K562 (cell line): ENCODE data around the gene STAT4. TPM values are rescaled to one million over a fixed set of nuclear protein-coding genes. Genes with fewer than 3 reads are reported as not detected.
A peak's percentile ranks its signal among the peaks of the same experiment; 100 is the strongest.

ENCODE experiments used
- ATAC-seq: fragments of 200-7000 bp; cut with Tn5 transposase; 3 replicates; pipeline ENCODE4 v1.9.1; 2020; ENCODE audit warnings: moderate library complexity
- BruUV-seq: library from RNA; stranded (reverse); fragments of 400-500 nt; replicated peaks from 2 replicates; lab custom pipeline; 2021; lab: Mats Ljungman, UMichigan
- CTCF ChIA-PET: fragments of 300-600 bp; formaldehyde crosslinking; extraction: SDS; loops from one replicate; lab custom pipeline; 2021; ENCODE audit warnings: low intra/inter-chr PET ratio; lab: Yijun Ruan, JAX
- POLR2A ChIA-PET: fragments of 300-600, 350-650 bp; sonication (Branson Sonifier 250); formaldehyde crosslinking; extraction: SDS; loops from one replicate; lab custom pipeline; 2021; ENCODE audit warnings: antibody characterized with exemption, inconsistent platforms; lab: Yijun Ruan, JAX
- DNase-seq, 4 experiments: peaks; one replicate each; pipeline versions ENCODE4 v3.0.0 to v3.0.0-alpha.2; 2011 to 2018; ENCODE audit warnings: low spot score in 3 of 4, mixed read lengths in 3 of 4; ENCODE audit errors: extremely low read depth in 1 of 4
- FAIRE-seq: peaks from 2 replicates; lab custom pipeline; 2011; peaks lifted over from hg19 to GRCh38; lab: Jason Lieb, UNC
- H2AFZ ChIP-seq: 2 replicates; pipeline ENCODE4 v1.6.0; 2011; ENCODE audit warnings: low read depth, low read length, control low read depth, inconsistent platforms
- H3K27ac ChIP-seq: fragments of 200-600 bp; 3 replicates; pipeline ENCODE4 v1.8.0; 2011; ENCODE audit warnings: low read depth, mild to moderate bottlenecking, control low read depth, inconsistent platforms, low read length, moderate library complexity, mixed read lengths; ENCODE audit errors: extremely low read depth
- H3K27me3 ChIP-seq, 2 experiments: fragments of 300-600 bp in 1 of 2; 2 replicates in 1 of 2; 3 replicates in 1 of 2; pipeline versions ENCODE4 v1.6.0 to v1.8.0; 2011; ENCODE audit warnings: inconsistent platforms in 2 of 2, low read length in 2 of 2, mild to moderate bottlenecking in 1 of 2, mixed read lengths in 1 of 2, moderate library complexity in 1 of 2; ENCODE audit not compliant: control insufficient read depth in 2 of 2, insufficient read depth in 2 of 2
- H3K36me3 ChIP-seq: fragments of 300-600 bp; 3 replicates; pipeline ENCODE4 v1.8.0; 2011; ENCODE audit warnings: mild to moderate bottlenecking, low read length, inconsistent platforms; ENCODE audit not compliant: control insufficient read depth, insufficient read depth
- H3K4me1 ChIP-seq, 2 experiments: fragments of 200-600 bp in 1 of 2; replicated peaks in 1 of 2; 2 replicates in 1 of 2; 3 replicates in 1 of 2; pipeline versions ENCODE4 v1.5.1 to v1.8.0; 2011; ENCODE audit warnings: inconsistent platforms in 2 of 2, low read length in 2 of 2, mild to moderate bottlenecking in 1 of 2, mixed read lengths in 1 of 2, moderate library complexity in 1 of 2; ENCODE audit not compliant: control insufficient read depth in 2 of 2, insufficient read depth in 2 of 2
- H3K4me2 ChIP-seq: 2 replicates; pipeline ENCODE4 v1.6.1; 2011; ENCODE audit warnings: low read length, control low read depth, inconsistent platforms, mixed read lengths; ENCODE audit not compliant: insufficient read depth
- H3K4me3 ChIP-seq: fragments of 200-600 bp; sonication (generic), shearing (Covaris generic); 2 replicates; pipeline ENCODE4 v1.5.1; 2016; ENCODE audit warnings: control low read depth, inconsistent platforms
- H3K79me2 ChIP-seq: fragments of 200-600 bp; 3 replicates; pipeline ENCODE4 v1.8.0; 2011; ENCODE audit warnings: low read length, inconsistent platforms; ENCODE audit not compliant: control insufficient read depth, insufficient read depth
- H3K9ac ChIP-seq, 2 experiments: 2 replicates each; pipeline versions ENCODE4 v1.6.0 to v1.6.1; 2011; ENCODE audit warnings: low read depth in 2 of 2, low read length in 2 of 2, control low read depth in 1 of 2, inconsistent platforms in 1 of 2, mild to moderate bottlenecking in 1 of 2, mixed read lengths in 1 of 2; ENCODE audit not compliant: insufficient read depth in 1 of 2
- H3K9me1 ChIP-seq: one replicate; pipeline ENCODE4 v1.6.0; 2011; ENCODE audit warnings: inconsistent platforms, mild to moderate bottlenecking, low read length, moderate library complexity; ENCODE audit not compliant: control insufficient read depth, insufficient read depth
- H3K9me3 ChIP-seq: replicated peaks from 2 replicates; pipeline ENCODE4 v1.5.1; 2011; ENCODE audit warnings: low read depth, low read length, inconsistent platforms; ENCODE audit not compliant: control insufficient read depth, insufficient read depth
- H4K20me1 ChIP-seq: replicated peaks from 2 replicates; pipeline ENCODE4 v1.6.1; 2011; ENCODE audit warnings: low read length, inconsistent platforms, mixed read lengths; ENCODE audit not compliant: control insufficient read depth, insufficient read depth
- ARNT ChIP-seq, 2 experiments: fragments of 450-650 bp; IDR thresholded peaks; 2 replicates each; pipeline ENCODE4 v1.6.1; 2016; ENCODE audit warnings: mild to moderate bottlenecking in 1 of 2
- C11orf30 ChIP-seq: fragments of 450-650 bp; IDR thresholded peaks from 2 replicates; pipeline ENCODE4 v1.6.1; 2016; ENCODE audit warnings: low read depth, mild to moderate bottlenecking
- ILK ChIP-seq: fragments of 450-650 bp; IDR thresholded peaks from 2 replicates; pipeline ENCODE4 v1.6.1; 2016; ENCODE audit warnings: missing genetic modification characterization, low read depth, mild to moderate bottlenecking, missing compliant biosample characterization, moderate library complexity, borderline replicate concordance
- NR1H2 ChIP-seq: sonication (generic); formaldehyde crosslinking; IDR thresholded peaks from 2 replicates; pipeline ENCODE4 v1.4.0; 2020; ENCODE audit warnings: mild to moderate bottlenecking, missing genetic modification reagents
- NUFIP1 ChIP-seq: fragments of 450-650 bp; IDR thresholded peaks from 2 replicates; pipeline ENCODE4 v1.6.1; 2018; ENCODE audit not compliant: partially characterized antibody
- TAL1 ChIP-seq: fragments of 450-650 bp; IDR thresholded peaks from 2 replicates; pipeline ENCODE4 v1.6.1; 2016; ENCODE audit warnings: mild to moderate bottlenecking
- ZNF551 ChIP-seq: fragments of 250-450 bp; sonication (Bioruptor Pico); IDR thresholded peaks from 2 replicates; pipeline ENCODE4 v1.5.0; 2021; ENCODE audit warnings: mild to moderate bottlenecking, moderate library complexity
- ZNF79 ChIP-seq: fragments of 250-450 bp; sonication (Bioruptor Pico); IDR thresholded peaks from 2 replicates; pipeline ENCODE4 v1.4.0; 2020; ENCODE audit warnings: low read depth, mild to moderate bottlenecking, moderate library complexity
- WGBS: fragments of 100-300 bp; shearing (Covaris generic); methylation state at CpG from one replicate; pipeline ENCODE4 v1.1.6; 2016; ENCODE audit warnings: low coverage, mixed read lengths; ENCODE audit not compliant: insufficient coverage; ENCODE audit errors: missing lambda C conversion rate; 5-methylcytosine and 5-hydroxymethylcytosine counted together
- in situ Hi-C: fragments of 300-500 bp; cut with MboI; formaldehyde crosslinking; loops from 4 replicates; pipeline ENCODE4 v1.15.0; 2018; ENCODE audit warnings: inconsistent platforms, mixed read lengths
- intact Hi-C: fragments of 100-400 bp; cut with micrococcal nuclease; formaldehyde crosslinking; loops from 2 replicates; pipeline ENCODE4 v1.14.2; 2022
- polyA plus RNA-seq, 8 experiments: library from polyadenylated mRNA; depleted of rRNA in 4 of 8; stranded (reverse) in 5 of 8; unstranded in 3 of 8; fragments of >200 nt; fragmentation: Nextera tagmentation in 2 of 8; fragmentation: Illumina TruSeq in 1 of 8; extraction: Ambion mirVana in 2 of 8; extraction: Trizol in 1 of 8; gene quantifications; 2 replicates each; pipeline versions ENCODE4 v1.2.1 to v1.2.3, GENCODE V29; 2011 to 2014; ENCODE audit warnings: inconsistent platforms in 1 of 8, missing spikeins in 1 of 8
- total RNA-seq, 7 experiments: library from RNA; depleted of rRNA in 6 of 7; stranded (reverse); fragments of >200 nt in 6 of 7; fragmentation: Illumina TruSeq in 2 of 7; extraction: Trizol in 2 of 7; gene quantifications; 2 replicates each; pipeline versions ENCODE4 v1.2.1 to v1.2.3, GENCODE V29; 2011 to 2021; ENCODE audit warnings: low replicate concordance in 1 of 7

The STAT4 gene
- total and polyA plus RNA-seq, 9 of the 15 experiments (the other 6 are each of a cell fraction or from before 2014, with no cell fraction given), result 0.01 to 0.06 (median 0.03) TPM; not detected in 6

DNA sequence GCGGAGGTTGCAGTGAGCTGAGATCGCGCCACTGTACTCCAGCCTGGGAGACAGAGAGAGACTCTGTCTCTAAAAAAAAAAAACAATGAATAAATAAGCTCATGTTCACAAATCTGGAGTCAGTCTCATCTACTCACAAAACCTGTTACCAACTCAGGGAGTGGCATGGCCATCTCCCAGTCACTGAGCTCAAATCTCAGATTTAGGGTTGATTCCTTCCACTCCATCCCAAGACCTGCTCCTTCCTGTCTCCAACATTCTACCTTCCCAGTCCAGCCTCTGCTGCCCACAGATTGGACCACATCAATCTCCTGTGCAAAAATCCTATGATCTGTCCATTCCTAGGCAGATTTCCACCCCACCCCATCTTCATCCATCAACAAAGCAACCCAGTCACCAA, 138.4 kb downstream of the STAT4 start:
- no peaks in the 10 kb centered on the region for H3K27me3 ChIP-seq
- H4K20me1 ChIP-seq, result no peaks in the 10 kb centered on the region
- H3K4me1 ChIP-seq, result peaks cover 5 to 8% of the 10 kb centered on the region in 2 experiments; a peak in 3 of 5 replicates
- no peak overlapping the region for H2AFZ ChIP-seq
- intact Hi-C loops, result no loop called here
- H3K9me1 ChIP-seq, result no peaks in the 10 kb centered on the region
- POLR2A ChIA-PET, result interaction anchor here (0.7 kb wide), 1 partner anchor 10 kb away, joined by 3 read pairs; no protein-coding TSS in a partner anchor
- WGBS, result 100% methylated on average over 1 of the region's 3 CpGs
- H3K79me2 ChIP-seq, result peaks cover 24% of the 10 kb centered on the region
- no peaks in the 10 kb centered on the region for H3K9me3 ChIP-seq
- H3K4me3 ChIP-seq, result peak overlapping the region; percentile 92; the same call in 1 of the 2 replicates
- H3K4me2 ChIP-seq, result no peak overlapping the region; the same call in 1 of the 2 replicates
- in situ Hi-C loops, result no loop called here
- DNase-seq (no peak), FAIRE-seq (no peak), ATAC-seq (no peak)
- BruUV-seq, result no TSS peak
- H3K27ac ChIP-seq, result no peak overlapping the region
- H3K36me3 ChIP-seq, result peaks cover 48% of the 10 kb centered on the region
- CTCF ChIA-PET, result no interaction called here
- TF ChIP-seq ZNF79 (CRISPR knock-in tag), result no peak
- no peak for TF ChIP-seq C11orf30
- TF ChIP-seq NUFIP1, result no peak
- H3K9ac ChIP-seq, result no peak overlapping the region

DNA sequence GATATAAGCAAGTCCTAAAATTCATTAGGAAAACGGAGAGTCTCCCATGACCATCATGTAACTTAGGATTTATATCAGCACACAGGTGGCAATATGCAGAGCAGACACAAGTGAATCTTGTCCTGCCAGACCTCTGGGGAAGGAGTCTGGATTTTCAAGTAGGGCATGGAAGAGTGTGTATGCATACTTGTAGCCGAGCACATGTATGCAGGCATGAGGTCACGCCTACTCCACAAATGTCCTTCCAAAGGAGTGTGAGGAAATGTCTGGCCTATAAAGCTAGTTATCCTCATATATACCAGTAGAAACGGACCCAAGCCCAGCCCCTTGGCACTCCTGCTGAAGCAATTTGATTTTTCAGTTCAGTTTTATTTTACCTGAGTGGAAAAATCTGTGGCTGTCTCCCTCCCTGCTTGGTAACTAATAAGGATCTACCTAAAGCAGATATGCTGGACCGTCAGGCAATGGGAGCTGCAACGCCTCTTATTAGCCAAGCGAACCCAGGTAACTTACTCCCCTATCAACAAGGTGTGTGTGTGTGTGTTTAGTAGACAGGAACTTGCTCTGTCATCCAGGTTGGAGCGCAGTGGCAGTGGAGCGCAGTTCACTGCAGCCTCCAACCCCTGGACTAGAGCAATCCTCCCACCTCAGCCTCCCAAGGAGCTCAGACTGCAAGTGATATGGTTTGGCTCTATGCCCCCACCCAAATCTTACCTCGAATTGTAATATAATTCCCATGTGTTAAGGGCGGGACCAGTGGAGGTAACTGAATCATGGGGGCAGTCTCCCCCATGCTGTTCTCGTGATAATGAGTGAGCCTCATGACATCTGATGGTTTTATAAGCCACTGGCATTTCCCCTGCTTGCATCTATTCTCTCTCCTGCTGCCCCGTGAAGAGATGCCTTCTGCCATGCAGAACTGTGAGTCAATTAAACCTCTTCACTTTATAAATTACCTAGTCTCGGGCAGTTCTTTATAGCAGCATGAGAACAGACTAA, 139.6 kb downstream of the STAT4 start:
- intact Hi-C loops (no loop called here), in situ Hi-C loops (no loop called here)

More for the DNA sequence above, 139.6 kb downstream of the STAT4 start:
- H2AFZ ChIP-seq, result no peak overlapping the region
- H3K4me1 ChIP-seq, result peaks cover 5 to 8% of the 10 kb centered on the region in 2 experiments; a peak in 3 of 5 replicates
- no peak overlapping the region for H3K4me3 ChIP-seq
- H3K79me2 ChIP-seq, result peaks cover 24% of the 10 kb centered on the region
- TF ChIP-seq ILK (tag) (no peak), TAL1 (no peak), ZNF551 (CRISPR knock-in tag) (no peak), ARNT (IDR thresholded peaks at IDR 0.05) (no peak), NR1H2 (CRISPR knock-in tag) (no peak)
- TF ChIP-seq, all 486 proteins: peak for 0
- FAIRE-seq (no peak), DNase-seq (no peak), ATAC-seq (no peak)
- Histone ChIP-seq H3K9ac (no peak overlapping the region), H3K36me3 (peaks cover 59% of the 10 kb centered on the region), H3K9me3 (no peaks in the 10 kb centered on the region), H3K27ac (no peak overlapping the region), H3K27me3 (no peaks in the 10 kb centered on the region), H3K9me1 (no peaks in the 10 kb centered on the region), H3K4me2 (no peak overlapping the region), H4K20me1 (no peaks in the 10 kb centered on the region)
- POLR2A ChIA-PET, result no interaction called here
- CTCF ChIA-PET, result no interaction called here
- WGBS, result 91% methylated on average over 14 of the region's 14 CpGs
- no TSS peak for BruUV-seq
